ENCODE data around the gene GGCX.

Gene GGCX

DNA sequence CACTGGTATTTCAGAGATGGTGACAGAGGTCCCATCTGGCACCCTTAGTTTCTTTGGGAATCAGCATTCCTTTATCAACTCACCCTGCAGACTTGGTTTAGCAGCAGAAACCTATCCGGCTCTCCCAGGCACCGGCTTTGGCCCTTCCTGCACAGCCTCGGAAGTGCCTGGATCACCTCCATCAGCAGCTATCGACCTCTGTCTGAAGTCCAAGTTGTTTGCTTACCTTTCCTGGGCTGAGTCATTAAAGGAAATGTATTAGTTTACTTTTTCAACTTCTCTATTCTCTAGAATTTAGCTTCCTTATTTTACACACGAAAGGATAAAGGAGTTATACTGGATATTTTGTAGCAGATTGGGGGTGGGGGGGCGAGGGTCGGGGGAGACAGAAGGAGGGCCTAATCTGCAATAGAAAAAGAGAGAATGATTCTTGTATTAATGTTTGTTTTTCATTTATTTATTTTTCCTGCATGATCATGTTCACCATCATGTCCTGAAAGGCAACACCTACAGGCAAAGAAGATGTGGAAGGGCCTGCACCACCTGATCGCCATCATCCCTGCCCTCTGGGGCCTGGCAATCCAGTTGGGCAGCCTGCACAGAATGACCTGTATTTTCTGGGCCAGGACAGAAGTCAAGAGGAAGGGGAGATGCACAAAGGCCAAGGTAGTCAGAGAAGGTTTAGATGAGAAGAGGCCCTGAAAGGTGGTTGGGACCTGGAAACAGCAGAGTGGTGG is 44.5 kb downstream of the GGCX start:
- no peak for DNase-seq (ENCODE audit: low spot score)

- DNase-seq (ENCODE audit: low spot score): no peak
Measured at GRCh38 chr2:85514323-85514722, 47.0 kb downstream of the GGCX start.

- DNase-seq (ENCODE audit: low spot score): no peak
Measured at GRCh38 chr2:85511008-85511811, 50.1 kb downstream of the GGCX start.

GRCh38 chr2:85506768-85507181 is 54.5 kb downstream of the GGCX start:
- no peak for DNase-seq (ENCODE audit: low spot score)

DNA sequence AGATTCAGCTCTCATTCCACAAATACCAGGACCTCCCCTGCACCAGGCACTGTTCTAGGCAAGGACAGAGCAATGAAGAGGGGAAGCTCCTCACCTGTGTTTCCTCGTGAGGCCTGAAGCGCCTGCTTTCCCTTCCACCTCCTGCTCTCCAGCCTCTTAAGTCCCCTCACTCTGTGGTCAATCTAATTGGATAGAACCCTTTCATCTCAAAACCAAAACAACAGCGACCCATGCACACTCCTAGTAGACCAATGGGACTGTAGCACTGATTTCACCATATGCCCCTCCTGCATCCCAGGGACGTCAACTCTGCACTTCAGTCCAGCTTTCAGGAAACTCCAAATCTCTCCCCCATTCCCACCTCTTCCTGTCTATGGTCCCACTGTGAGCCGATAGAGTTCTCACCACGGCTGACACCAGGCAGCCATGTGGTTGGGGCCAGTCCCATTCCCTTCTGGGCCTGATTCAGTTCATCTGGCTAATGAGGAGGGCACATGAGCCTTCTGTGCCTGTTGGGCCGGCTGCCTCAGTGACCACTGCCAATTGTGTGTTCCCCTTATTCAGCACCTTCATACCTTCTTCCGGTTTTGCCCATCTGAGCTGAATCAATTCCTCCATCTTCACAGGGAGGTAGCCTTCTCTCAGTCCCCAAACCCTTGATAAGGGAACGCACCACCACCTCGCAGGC is 55.6 kb downstream of the GGCX start:
- DNase-seq (ENCODE audit: low spot score): no peak

- DNase-seq (ENCODE audit: low spot score): peak; percentile 85
Measured at GRCh38 chr2:85504778-85505261, 56.5 kb downstream of the GGCX start.

GRCh38 chr2:85503851-85504777 is 57.2 kb downstream of the GGCX start:
- peak; percentile 63 for DNase-seq (ENCODE audit: low spot score)

- DNase-seq (ENCODE audit: low spot score): no peak
Measured at GRCh38 chr2:85503168-85503850, 58.0 kb downstream of the GGCX start.

GRCh38 chr2:85502720-85503119 is 58.6 kb downstream of the GGCX start:
- DNase-seq (ENCODE audit: low spot score): no peak

- no peak for DNase-seq (ENCODE audit: low spot score)
Measured at GRCh38 chr2:85501248-85501647, 60.0 kb downstream of the GGCX start.

- DNase-seq (ENCODE audit: low spot score): no peak
Measured at GRCh38 chr2:85497944-85498630, 63.2 kb downstream of the GGCX start.

GRCh38 chr2:85496436-85496835 is 64.9 kb downstream of the GGCX start:
- DNase-seq (ENCODE audit: low spot score): no peak

Measured in AG08395 (cell line).